A673 (cell line): ENCODE measurements around the gene PAX7.

Experiments
- EZH2 ChIP-seq: fragments of 200-600 bp; sonication (generic); IDR thresholded peaks from 2 replicates; pipeline ENCODE4 v1.6.1; 2017; ENCODE audit warnings: borderline replicate concordance, low read depth, mild to moderate bottlenecking, mixed read lengths, antibody characterized with exemption, low read length; ENCODE audit not compliant: poor library complexity, severe bottlenecking
- TF ChIP-seq, protein P1 (sequence below): fragments of 300-800, 200-600 bp; sonication (generic); conservative IDR thresholded peaks from 2 replicates; pipeline ENCODE4 v1.5.1; 2017; ENCODE audit warnings: low read depth, mild to moderate bottlenecking, antibody characterized with exemption, low read length, moderate library complexity, mixed read lengths

DNA sequence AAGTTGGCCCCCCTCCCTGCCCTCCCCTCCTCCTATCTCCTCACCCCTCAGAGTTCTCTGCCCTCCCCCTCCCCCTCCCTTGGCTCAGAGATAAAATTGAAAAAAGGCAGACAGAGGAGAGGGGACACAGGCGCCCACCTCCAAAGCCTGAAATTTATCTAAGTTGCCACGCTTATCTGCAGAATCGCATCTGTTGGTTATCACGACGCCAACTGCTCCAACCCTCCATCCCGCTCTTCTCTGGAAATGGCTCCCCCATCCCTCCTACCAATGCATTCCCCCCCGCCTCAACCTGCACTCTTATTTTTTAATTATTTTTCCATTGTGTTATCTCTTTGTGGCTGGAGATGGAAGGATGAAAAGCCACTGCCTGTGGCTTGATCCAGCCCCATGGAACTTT lies 138.5 kb downstream of the PAX7 start:
- TF ChIP-seq, protein P1, sequence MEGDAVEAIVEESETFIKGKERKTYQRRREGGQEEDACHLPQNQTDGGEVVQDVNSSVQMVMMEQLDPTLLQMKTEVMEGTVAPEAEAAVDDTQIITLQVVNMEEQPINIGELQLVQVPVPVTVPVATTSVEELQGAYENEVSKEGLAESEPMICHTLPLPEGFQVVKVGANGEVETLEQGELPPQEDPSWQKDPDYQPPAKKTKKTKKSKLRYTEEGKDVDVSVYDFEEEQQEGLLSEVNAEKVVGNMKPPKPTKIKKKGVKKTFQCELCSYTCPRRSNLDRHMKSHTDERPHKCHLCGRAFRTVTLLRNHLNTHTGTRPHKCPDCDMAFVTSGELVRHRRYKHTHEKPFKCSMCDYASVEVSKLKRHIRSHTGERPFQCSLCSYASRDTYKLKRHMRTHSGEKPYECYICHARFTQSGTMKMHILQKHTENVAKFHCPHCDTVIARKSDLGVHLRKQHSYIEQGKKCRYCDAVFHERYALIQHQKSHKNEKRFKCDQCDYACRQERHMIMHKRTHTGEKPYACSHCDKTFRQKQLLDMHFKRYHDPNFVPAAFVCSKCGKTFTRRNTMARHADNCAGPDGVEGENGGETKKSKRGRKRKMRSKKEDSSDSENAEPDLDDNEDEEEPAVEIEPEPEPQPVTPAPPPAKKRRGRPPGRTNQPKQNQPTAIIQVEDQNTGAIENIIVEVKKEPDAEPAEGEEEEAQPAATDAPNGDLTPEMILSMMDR: no peak
- TF ChIP-seq EZH2: no peak
